HEK293 (cell line): ENCODE results near the gene ZNF608.

ENCODE experiments used
- CTCF ChIA-PET: fragments of 350-600 bp; formaldehyde crosslinking; extraction: SDS; loops from one replicate; lab custom pipeline; 2021; ENCODE audit warnings: antibody characterized with exemption; lab: Yijun Ruan, JAX
- POLR2A ChIA-PET: fragments of 300-600 bp; formaldehyde crosslinking; extraction: SDS; loops from one replicate; lab custom pipeline; 2020; ENCODE audit warnings: antibody characterized with exemption, inconsistent platforms; lab: Yijun Ruan, JAX
- H3K27ac ChIP-seq: fragments of 200-500 bp; sonication (Bioruptor generic); 2 replicates; pipeline ENCODE4 v1.5.1; 2014; ENCODE audit warnings: low read depth, low read length, control low read depth, inconsistent platforms; ENCODE audit errors: extremely low read depth
- H3K36me3 ChIP-seq, 2 experiments: fragments of 200-500 bp in 1 of 2; sonication (Bioruptor generic) in 1 of 2; 1 replicate in 1 of 2; 2 replicates in 1 of 2; pipeline ENCODE4 v1.5.1; 2014 to 2017; ENCODE audit warnings: inconsistent platforms in 2 of 2, low read length in 2 of 2; ENCODE audit not compliant: control insufficient read depth in 2 of 2, insufficient read depth in 1 of 2
- H3K4me1 ChIP-seq: fragments of 200-500 bp; sonication (Bioruptor generic); 2 replicates; pipeline ENCODE4 v1.5.1; 2014; ENCODE audit warnings: mild to moderate bottlenecking, low read length, inconsistent platforms; ENCODE audit not compliant: control insufficient read depth, insufficient read depth
- H3K4me3 ChIP-seq: 2 replicates; pipeline ENCODE4 v1.5.1; 2011; ENCODE audit warnings: low read depth, mild to moderate bottlenecking, control low read depth, low read length, moderate library complexity
- H3K9me3 ChIP-seq: fragments of 200-500 bp; sonication (Bioruptor generic); 2 replicates; pipeline ENCODE4 v1.5.1; 2014; ENCODE audit warnings: low read depth, low read length, inconsistent platforms; ENCODE audit not compliant: control insufficient read depth, insufficient read depth
- BCL11B ChIP-seq: fragments of 450-650 bp; formaldehyde crosslinking; IDR thresholded peaks from 2 replicates; pipeline ENCODE4 v1.5.1; 2016; ENCODE audit warnings: low read depth, missing biosample characterization, missing genetic modification characterization
- FEZF1 ChIP-seq: fragments of 450-650 bp; formaldehyde crosslinking; IDR thresholded peaks from 2 replicates; pipeline ENCODE4 v1.5.1; 2016; ENCODE audit warnings: missing biosample characterization, missing genetic modification characterization
- GFI1B ChIP-seq: fragments of 450-650 bp; formaldehyde crosslinking; IDR thresholded peaks from 2 replicates; pipeline ENCODE4 v1.5.1; 2016; ENCODE audit warnings: missing biosample characterization, missing genetic modification characterization
- GLIS1 ChIP-seq: fragments of 450-650 bp; formaldehyde crosslinking; IDR thresholded peaks from 2 replicates; pipeline ENCODE4 v1.5.1; 2016; ENCODE audit warnings: missing biosample characterization, missing genetic modification characterization
- KLF1 ChIP-seq: fragments of 450-650 bp; formaldehyde crosslinking; IDR thresholded peaks from 2 replicates; pipeline ENCODE4 v1.5.1; 2016; ENCODE audit warnings: missing biosample characterization, missing genetic modification characterization
- MYNN ChIP-seq: fragments of 450-650 bp; formaldehyde crosslinking; IDR thresholded peaks from 2 replicates; pipeline ENCODE4 v1.5.1; 2016; ENCODE audit warnings: missing biosample characterization, missing genetic modification characterization, borderline replicate concordance
- MZF1 ChIP-seq: fragments of 450-650 bp; formaldehyde crosslinking; IDR thresholded peaks from 2 replicates; pipeline ENCODE4 v1.5.1; 2017; ENCODE audit warnings: missing biosample characterization, missing genetic modification characterization, borderline replicate concordance
- PRDM6 ChIP-seq: fragments of 450-650 bp; formaldehyde crosslinking; IDR thresholded peaks from 2 replicates; pipeline ENCODE4 v1.5.1; 2017; ENCODE audit warnings: missing biosample characterization, missing genetic modification characterization
- SETDB1 ChIP-seq: IDR thresholded peaks from one replicate; pipeline ENCODE4 v1.6.1; 2017; ENCODE audit warnings: mild to moderate bottlenecking, low read length, moderate library complexity, mixed read lengths; ENCODE audit not compliant: insufficient read length
- WT1 ChIP-seq: fragments of 450-650 bp; formaldehyde crosslinking; IDR thresholded peaks from 2 replicates; pipeline ENCODE4 v1.5.1; 2016; ENCODE audit warnings: missing biosample characterization, missing genetic modification characterization
- ZBTB20 ChIP-seq: fragments of 450-650 bp; formaldehyde crosslinking; IDR thresholded peaks from 2 replicates; pipeline ENCODE4 v1.5.1; 2016; ENCODE audit warnings: missing biosample characterization, missing genetic modification characterization
- ZBTB44 ChIP-seq: fragments of 450-650 bp; IDR thresholded peaks from 2 replicates; pipeline ENCODE4 v1.5.1; 2018; ENCODE audit warnings: missing biosample characterization, mild to moderate bottlenecking, missing genetic modification characterization
- ZNF10 ChIP-seq: fragments of 450-650 bp; formaldehyde crosslinking; IDR thresholded peaks from 2 replicates; pipeline ENCODE4 v1.5.1; 2017; ENCODE audit warnings: missing biosample characterization, missing genetic modification characterization
- ZNF133 ChIP-seq: fragments of 450-650 bp; formaldehyde crosslinking; IDR thresholded peaks from 2 replicates; pipeline ENCODE4 v1.5.1; 2016; ENCODE audit warnings: missing biosample characterization, missing genetic modification characterization
- ZNF16 ChIP-seq: fragments of 450-650 bp; formaldehyde crosslinking; IDR thresholded peaks from 2 replicates; pipeline ENCODE4 v1.5.1; 2016; ENCODE audit warnings: low read depth, missing biosample characterization, missing genetic modification characterization
- ZNF214 ChIP-seq: fragments of 450-650 bp; formaldehyde crosslinking; IDR thresholded peaks from 2 replicates; pipeline ENCODE4 v1.5.1; 2017; ENCODE audit warnings: missing biosample characterization, mild to moderate bottlenecking, missing genetic modification characterization, borderline replicate concordance
- ZNF26 ChIP-seq: fragments of 450-650 bp; formaldehyde crosslinking; IDR thresholded peaks from 2 replicates; pipeline ENCODE4 v1.5.1; 2016; ENCODE audit warnings: missing biosample characterization, missing genetic modification characterization
- ZNF280C ChIP-seq: fragments of 450-650 bp; formaldehyde crosslinking; IDR thresholded peaks from 2 replicates; pipeline ENCODE4 v1.5.1; 2016; ENCODE audit warnings: missing biosample characterization, missing genetic modification characterization
- ZNF394 ChIP-seq: fragments of 450-650 bp; formaldehyde crosslinking; IDR thresholded peaks from 2 replicates; pipeline ENCODE4 v1.5.1; 2016; ENCODE audit warnings: missing biosample characterization, missing genetic modification characterization, mild to moderate bottlenecking, moderate library complexity, borderline replicate concordance
- ZNF426 ChIP-seq: fragments of 450-650 bp; formaldehyde crosslinking; IDR thresholded peaks from 2 replicates; pipeline ENCODE4 v1.5.1; 2017; ENCODE audit warnings: missing biosample characterization, missing genetic modification characterization, mild to moderate bottlenecking, inconsistent platforms, moderate library complexity
- ZNF501 ChIP-seq: fragments of 450-650 bp; formaldehyde crosslinking; IDR thresholded peaks from 2 replicates; pipeline ENCODE4 v1.5.1; 2016; ENCODE audit warnings: missing biosample characterization, missing genetic modification characterization
- ZNF624 ChIP-seq: fragments of 450-650 bp; formaldehyde crosslinking; IDR thresholded peaks from 2 replicates; pipeline ENCODE4 v1.5.1; 2017; ENCODE audit warnings: missing biosample characterization, missing genetic modification characterization
- ZNF707 ChIP-seq: fragments of 450-650 bp; formaldehyde crosslinking; IDR thresholded peaks from 2 replicates; pipeline ENCODE4 v1.5.1; 2016; ENCODE audit warnings: missing biosample characterization, missing genetic modification characterization
- ZNF830 ChIP-seq: fragments of 450-650 bp; IDR thresholded peaks from 2 replicates; pipeline ENCODE4 v1.5.0; 2018; ENCODE audit warnings: missing biosample characterization, missing genetic modification characterization, low read depth, mild to moderate bottlenecking, moderate library complexity
- ZSCAN30 ChIP-seq: fragments of 450-650 bp; IDR thresholded peaks from 2 replicates; pipeline ENCODE4 v1.5.1; 2018; ENCODE audit warnings: missing biosample characterization, mild to moderate bottlenecking, missing genetic modification characterization, moderate library complexity
- ZXDB ChIP-seq: fragments of 450-650 bp; formaldehyde crosslinking; IDR thresholded peaks from 2 replicates; pipeline ENCODE4 v1.5.1; 2016; ENCODE audit warnings: missing biosample characterization, missing genetic modification characterization
- TF ChIP-seq, protein P1 (sequence below): fragments of 450-650 bp; formaldehyde crosslinking; IDR thresholded peaks from 2 replicates; pipeline ENCODE4 v1.5.1; 2017; ENCODE audit warnings: missing biosample characterization, missing genetic modification characterization
- TF ChIP-seq, protein P2 (sequence below): fragments of 450-650 bp; formaldehyde crosslinking; IDR thresholded peaks from 2 replicates; pipeline ENCODE4 v1.5.1; 2017; ENCODE audit warnings: missing biosample characterization, mild to moderate bottlenecking, missing genetic modification characterization, moderate library complexity

The ZNF608 gene

DNA sequence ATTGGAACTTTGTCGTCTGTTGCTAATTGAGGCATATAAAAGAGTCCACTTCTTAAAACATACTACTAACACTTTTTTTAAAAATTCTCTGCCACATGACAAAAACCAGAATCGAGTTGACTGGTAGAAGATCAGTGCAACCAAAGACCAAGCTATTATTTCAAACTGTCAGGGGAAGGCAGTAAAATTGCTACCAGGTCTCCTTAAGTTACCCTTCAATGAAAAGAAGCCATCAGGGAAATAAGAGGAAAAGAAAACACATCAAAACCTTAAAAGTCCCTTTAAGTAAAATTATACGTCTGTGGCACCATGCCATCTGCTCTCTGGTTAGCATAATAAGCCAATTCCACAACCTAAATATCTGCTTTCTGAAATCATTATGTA is 9.6 kb downstream of the ZNF608 start:
- H3K4me3 ChIP-seq, result no peak overlapping the region
- H3K27ac ChIP-seq, result peak overlapping the region; percentile 86
- POLR2A ChIA-PET, result interaction anchor here (1.3 to 1.6 kb wide), 2 partner anchors 81 to 86 kb away, joined by 3 to 4 read pairs; no protein-coding TSS in a partner anchor
- no peaks in the 10 kb centered on the region for H3K9me3 ChIP-seq
- H3K36me3 ChIP-seq, result no peaks in the 10 kb centered on the region
- CTCF ChIA-PET, result interaction anchor here (0.6 kb wide), 1 partner anchor 11 kb away, joined by 3 read pairs; no protein-coding TSS in a partner anchor
- peaks cover 80% of the 10 kb centered on the region for H3K4me1 ChIP-seq
- TF ChIP-seq ZNF624 (no peak), PRDM6 (tag by site-specific recombination) (peak; percentile 97), WT1 (peak; percentile 32; the same call in 1 of the 2 replicates), MYNN (peak; percentile 82; the same call in 1 of the 2 replicates), ZNF16 (tag by site-specific recombination) (no peak), ZNF426 (tag by site-specific recombination) (no peak), BCL11B (no peak), ZNF707 (tag by site-specific recombination) (no peak), GLIS1 (no peak), GFI1B (no peak), ZNF501 (tag by site-specific recombination) (peak; percentile 62; the same call in 1 of the 2 replicates), ZNF394 (tag by site-specific recombination) (no peak), FEZF1 (tag by site-specific recombination) (peak; percentile 89), ZNF133 (no peak), KLF1 (tag by site-specific recombination) (no peak), ZSCAN30 (tag by site-specific recombination) (peak; percentile 84; the same call in 1 of the 2 replicates), ZNF280C (tag by site-specific recombination) (no peak), MZF1 (tag by site-specific recombination) (peak; percentile 37; the same call in 1 of the 2 replicates), ZXDB (peak; percentile 47; the same call in 1 of the 2 replicates), ZBTB20 (tag by site-specific recombination) (no peak), ZBTB44 (peak; percentile 54), SETDB1 (no peak), ZNF214 (tag by site-specific recombination) (no peak), ZNF830 (tag by site-specific recombination) (no peak), ZNF26 (no peak), ZNF10 (tag by site-specific recombination) (peak; percentile 73)
- TF ChIP-seq, protein P1, sequence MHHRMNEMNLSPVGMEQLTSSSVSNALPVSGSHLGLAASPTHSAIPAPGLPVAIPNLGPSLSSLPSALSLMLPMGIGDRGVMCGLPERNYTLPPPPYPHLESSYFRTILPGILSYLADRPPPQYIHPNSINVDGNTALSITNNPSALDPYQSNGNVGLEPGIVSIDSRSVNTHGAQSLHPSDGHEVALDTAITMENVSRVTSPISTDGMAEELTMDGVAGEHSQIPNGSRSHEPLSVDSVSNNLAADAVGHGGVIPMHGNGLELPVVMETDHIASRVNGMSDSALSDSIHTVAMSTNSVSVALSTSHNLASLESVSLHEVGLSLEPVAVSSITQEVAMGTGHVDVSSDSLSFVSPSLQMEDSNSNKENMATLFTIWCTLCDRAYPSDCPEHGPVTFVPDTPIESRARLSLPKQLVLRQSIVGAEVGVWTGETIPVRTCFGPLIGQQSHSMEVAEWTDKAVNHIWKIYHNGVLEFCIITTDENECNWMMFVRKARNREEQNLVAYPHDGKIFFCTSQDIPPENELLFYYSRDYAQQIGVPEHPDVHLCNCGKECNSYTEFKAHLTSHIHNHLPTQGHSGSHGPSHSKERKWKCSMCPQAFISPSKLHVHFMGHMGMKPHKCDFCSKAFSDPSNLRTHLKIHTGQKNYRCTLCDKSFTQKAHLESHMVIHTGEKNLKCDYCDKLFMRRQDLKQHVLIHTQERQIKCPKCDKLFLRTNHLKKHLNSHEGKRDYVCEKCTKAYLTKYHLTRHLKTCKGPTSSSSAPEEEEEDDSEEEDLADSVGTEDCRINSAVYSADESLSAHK (tag by site-specific recombination), result peak; percentile 37
- TF ChIP-seq, protein P2, sequence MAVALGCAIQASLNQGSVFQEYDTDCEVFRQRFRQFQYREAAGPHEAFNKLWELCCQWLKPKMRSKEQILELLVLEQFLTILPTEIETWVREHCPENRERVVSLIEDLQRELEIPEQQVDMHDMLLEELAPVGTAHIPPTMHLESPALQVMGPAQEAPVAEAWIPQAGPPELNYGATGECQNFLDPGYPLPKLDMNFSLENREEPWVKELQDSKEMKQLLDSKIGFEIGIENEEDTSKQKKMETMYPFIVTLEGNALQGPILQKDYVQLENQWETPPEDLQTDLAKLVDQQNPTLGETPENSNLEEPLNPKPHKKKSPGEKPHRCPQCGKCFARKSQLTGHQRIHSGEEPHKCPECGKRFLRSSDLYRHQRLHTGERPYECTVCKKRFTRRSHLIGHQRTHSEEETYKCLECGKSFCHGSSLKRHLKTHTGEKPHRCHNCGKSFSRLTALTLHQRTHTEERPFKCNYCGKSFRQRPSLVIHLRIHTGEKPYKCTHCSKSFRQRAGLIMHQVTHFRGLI (tag by site-specific recombination), result no peak
